ENCODE results near the gene KERA. TPM values are rescaled to one million over a fixed set of nuclear protein-coding genes. Genes with fewer than 3 reads are reported as not detected.

KERA gene
- total RNA-seq, 1 experiment from 2014 or later, result not detected

- no peak for DNase-seq (ENCODE audit: low read depth)
These were observed 40.8 kb downstream of the KERA start for GRCh38 chr12:91017043-91017442.

DNA sequence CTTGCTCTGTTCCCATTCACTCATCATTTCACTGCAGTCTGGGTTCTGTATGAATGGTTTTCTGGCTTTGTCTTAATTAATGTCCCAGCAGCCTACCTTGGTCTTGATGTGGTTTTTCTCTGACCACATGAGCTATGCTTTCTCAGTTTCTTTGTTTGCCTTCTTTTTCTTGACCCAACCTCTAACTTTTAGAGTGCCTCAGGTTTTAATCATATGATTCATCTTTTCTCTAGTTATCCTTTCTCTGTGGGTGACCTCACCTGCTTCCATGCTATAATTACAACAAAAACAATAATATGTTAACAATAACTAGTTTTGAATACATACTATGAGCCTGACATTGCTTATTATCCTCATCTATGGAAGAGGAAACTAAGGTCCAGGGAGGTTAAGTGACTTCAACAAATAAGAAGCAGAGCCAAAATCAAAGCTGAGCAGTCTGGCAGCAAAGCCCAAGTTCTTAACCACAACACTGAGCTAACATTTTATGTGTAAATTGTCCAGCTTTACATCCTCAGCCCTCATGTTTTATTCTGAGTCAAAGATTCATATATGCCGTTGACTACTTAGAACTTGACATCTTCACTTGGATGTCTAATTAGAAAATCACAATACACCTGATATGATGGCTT lies 48.4 kb downstream of the KERA start:
- peak; percentile 17 for DNase-seq (ENCODE audit: low read depth)

- no peak for DNase-seq (ENCODE audit: low read depth)
These were observed 50.1 kb downstream of the KERA start for GRCh38 chr12:91007531-91008290.

DNA sequence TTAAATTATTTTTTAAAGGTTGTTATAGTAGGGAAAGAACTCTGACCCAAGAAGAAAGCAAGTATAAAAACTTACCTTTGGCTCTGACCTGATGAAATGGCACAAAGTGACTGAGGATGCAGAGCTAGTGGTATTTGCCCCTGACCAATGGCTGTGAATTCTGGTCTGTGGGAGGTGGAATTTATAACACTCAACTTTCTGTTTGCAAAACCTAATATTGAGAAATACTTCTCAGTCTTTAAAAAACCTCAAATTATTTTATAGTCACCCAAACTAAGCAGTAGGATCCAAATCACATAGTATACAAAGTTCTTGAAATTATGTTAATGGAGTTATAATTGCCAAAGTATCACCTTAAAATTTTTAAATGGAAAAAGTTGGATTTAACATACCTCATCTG lies 53.0 kb downstream of the KERA start, which contains the start of gene EPYC:
Gene EPYC (minus strand): TSS at position 101 of the 400 bp plus-strand sequence. CDS start 2,407 bp downstream, outside the sequence.
- DNase-seq (ENCODE audit: low read depth), result no peak

GRCh38 chr12:91003737-91004136 lies 54.1 kb downstream of the KERA start:
- DNase-seq (ENCODE audit: low read depth), result no peak

GRCh38 chr12:91001306-91001705 lies 56.5 kb downstream of the KERA start:
- DNase-seq (ENCODE audit: low read depth), result no peak

Other genes starting within 250 kb of the KERA start
- not detected in 2 replicates for gene CCER1, start 102.8 kb downstream of the KERA start, total RNA-seq (2014; rRNA removed; shearing (Covaris generic))
- not detected in 2 replicates for gene EPYC, start 53.1 kb downstream of the KERA start, total RNA-seq (2014; rRNA removed; shearing (Covaris generic))
- gene LUM, start 53.5 kb upstream of the KERA start, total RNA-seq (2014; rRNA removed; shearing (Covaris generic)), result 56.5 and 102 TPM in 2 replicates
- gene DCN, start 124.8 kb upstream of the KERA start, total RNA-seq (2014; rRNA removed; shearing (Covaris generic)), result 7.5 and 10.3 TPM in 2 replicates